Stromal cell of bone marrow (primary cell): ENCODE data around the gene ARHGAP10.

Experiments used
- DNase-seq: peaks from one replicate; pipeline ENCODE4 v3.0.0-alpha.2; 2012; ENCODE audit warnings: low read depth

The ARHGAP10 gene

GRCh38 chr4:147768113-147768512, 36.2 kb downstream of the ARHGAP10 start:
- DNase-seq = peak; percentile 35

- no peak for DNase-seq
Observed at GRCh38 chr4:147769386-147769785, 37.5 kb downstream of the ARHGAP10 start.

GRCh38 chr4:147770831-147771230, 38.9 kb downstream of the ARHGAP10 start:
- no peak for DNase-seq

GRCh38 chr4:147772056-147772455, 40.2 kb downstream of the ARHGAP10 start:
- DNase-seq = no peak

GRCh38 chr4:147772459-147772969, 40.6 kb downstream of the ARHGAP10 start:
- peak; percentile 56 for DNase-seq

GRCh38 chr4:147773261-147774184, 41.6 kb downstream of the ARHGAP10 start:
- DNase-seq = no peak

- no peak for DNase-seq
Observed at GRCh38 chr4:147776716-147777115, 44.8 kb downstream of the ARHGAP10 start.

GRCh38 chr4:147777456-147778091, 45.7 kb downstream of the ARHGAP10 start:
- no peak for DNase-seq

GRCh38 chr4:147778942-147779341, 47.1 kb downstream of the ARHGAP10 start:
- DNase-seq = no peak

- DNase-seq = no peak
Observed at GRCh38 chr4:147779451-147779850, 47.6 kb downstream of the ARHGAP10 start.

- no peak for DNase-seq
Observed at GRCh38 chr4:147780137-147780777, 48.4 kb downstream of the ARHGAP10 start.

- no peak for DNase-seq
Observed at GRCh38 chr4:147782087-147782781, 50.3 kb downstream of the ARHGAP10 start.

GRCh38 chr4:147785129-147785528, 53.2 kb downstream of the ARHGAP10 start:
- no peak for DNase-seq

GRCh38 chr4:147786031-147786430, 54.1 kb downstream of the ARHGAP10 start:
- no peak for DNase-seq

GRCh38 chr4:147786531-147786930, 54.6 kb downstream of the ARHGAP10 start:
- DNase-seq = no peak

- peak; percentile 29 for DNase-seq
Observed at GRCh38 chr4:147787204-147787603, 55.3 kb downstream of the ARHGAP10 start.

- DNase-seq = no peak
Observed at GRCh38 chr4:147788791-147789190, 56.9 kb downstream of the ARHGAP10 start.

GRCh38 chr4:147789596-147789995, 57.7 kb downstream of the ARHGAP10 start:
- no peak for DNase-seq

- no peak for DNase-seq
Observed at GRCh38 chr4:147790412-147790811, 58.5 kb downstream of the ARHGAP10 start.

- DNase-seq = no peak
Observed at GRCh38 chr4:147791341-147791740, 59.5 kb downstream of the ARHGAP10 start.

- no peak for DNase-seq
Observed at GRCh38 chr4:147791865-147792264, 60.0 kb downstream of the ARHGAP10 start.
